Suppressor macrophage treated with lipopolysaccharide for 4 hours (primary cell): Measurements from ENCODE around the gene GRIK3.

Source experiments
- DNase-seq: peaks from one replicate; pipeline ENCODE4 v3.0.0-alpha.2; 2020

Gene GRIK3

GRCh38 chr1:36807262-36807661, 227.1 kb downstream of the GRIK3 start:
- DNase-seq: no peak

GRCh38 chr1:36805979-36806640, 228.2 kb downstream of the GRIK3 start:
- DNase-seq: no peak

- no peak for DNase-seq
Measured at GRCh38 chr1:36804669-36805314, 229.5 kb downstream of the GRIK3 start.

- no peak for DNase-seq
Measured at GRCh38 chr1:36803868-36804570, 230.3 kb downstream of the GRIK3 start.

- no peak for DNase-seq
Measured at GRCh38 chr1:36802018-36802417, 232.3 kb downstream of the GRIK3 start.

GRCh38 chr1:36797761-36798160, 236.6 kb downstream of the GRIK3 start:
- DNase-seq: no peak

- DNase-seq: no peak
Measured at GRCh38 chr1:36796733-36797132, 237.6 kb downstream of the GRIK3 start.

- DNase-seq: no peak
Measured at GRCh38 chr1:36796106-36796590, 238.2 kb downstream of the GRIK3 start.

- DNase-seq: no peak
Measured at GRCh38 chr1:36794460-36794859, 239.9 kb downstream of the GRIK3 start.

- no peak for DNase-seq
Measured at GRCh38 chr1:36793452-36793851, 240.9 kb downstream of the GRIK3 start.

GRCh38 chr1:36792292-36792691, 242.0 kb downstream of the GRIK3 start:
- DNase-seq: no peak

GRCh38 chr1:36790191-36790590, 244.1 kb downstream of the GRIK3 start:
- DNase-seq: no peak

GRCh38 chr1:36789535-36789934, 244.8 kb downstream of the GRIK3 start:
- no peak for DNase-seq

GRCh38 chr1:36787312-36787913, 246.9 kb downstream of the GRIK3 start:
- no peak for DNase-seq

- no peak for DNase-seq
Measured at GRCh38 chr1:36786425-36786824, 247.9 kb downstream of the GRIK3 start.

- no peak for DNase-seq
Measured at GRCh38 chr1:36784147-36784859, 250.0 kb downstream of the GRIK3 start.

GRCh38 chr1:36783475-36783874, 250.8 kb downstream of the GRIK3 start:
- no peak for DNase-seq

- DNase-seq: no peak
Measured at GRCh38 chr1:36782785-36783184, 251.5 kb downstream of the GRIK3 start.

GRCh38 chr1:36782085-36782484, 252.2 kb downstream of the GRIK3 start:
- no peak for DNase-seq

- DNase-seq: no peak
Measured at GRCh38 chr1:36781098-36781497, 253.2 kb downstream of the GRIK3 start.

GRCh38 chr1:36778740-36779139, 255.6 kb downstream of the GRIK3 start:
- no peak for DNase-seq

- DNase-seq: no peak
Measured at GRCh38 chr1:36776948-36777831, 257.1 kb downstream of the GRIK3 start.
